ENCODE measurements around the gene MALSU1.
A peak's percentile ranks its signal among the peaks of the same experiment; 100 is the strongest.

The MALSU1 gene

DNA sequence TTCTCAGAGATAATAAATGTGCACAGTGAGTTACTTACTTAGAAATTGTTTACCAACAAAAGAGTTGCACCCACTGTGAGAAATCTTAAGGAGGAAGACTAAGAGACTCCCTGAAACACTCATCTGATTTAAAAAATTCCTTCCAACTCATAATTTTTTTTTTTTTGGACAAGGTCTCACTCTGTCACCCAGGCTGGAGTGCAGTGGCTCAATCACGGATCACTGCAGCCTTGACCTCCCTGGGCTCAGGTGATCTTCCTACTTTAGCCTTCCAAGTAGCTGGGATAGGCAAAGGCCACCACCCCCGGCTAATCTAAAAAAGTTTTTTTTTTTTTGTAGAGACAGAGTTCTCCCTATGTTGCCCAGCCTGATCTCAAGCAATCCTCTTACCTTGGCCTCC, 36.0 kb downstream of the MALSU1 start:
- DNase-seq (ENCODE audit: low read depth): no peak

DNA sequence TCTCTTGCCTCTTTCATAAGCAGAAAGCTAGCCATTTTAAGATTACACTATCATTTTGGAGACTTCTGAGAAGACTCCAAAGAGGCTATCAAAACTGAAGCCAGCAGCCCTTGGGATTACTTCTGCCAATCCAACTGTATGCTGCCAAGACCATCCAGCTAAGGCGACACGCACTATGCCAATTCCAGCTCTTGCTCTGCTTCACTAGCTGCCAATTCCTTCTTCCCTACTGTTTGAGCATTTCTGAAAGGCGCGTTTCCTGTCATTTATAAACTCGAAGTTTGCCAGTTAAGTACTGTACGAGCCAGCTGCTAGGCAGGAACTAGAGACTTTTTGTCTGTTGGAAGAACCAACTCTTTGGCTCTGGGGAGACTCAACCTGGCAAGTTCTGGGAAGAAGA, 36.5 kb downstream of the MALSU1 start:
- no peak for DNase-seq (ENCODE audit: low read depth)

DNA sequence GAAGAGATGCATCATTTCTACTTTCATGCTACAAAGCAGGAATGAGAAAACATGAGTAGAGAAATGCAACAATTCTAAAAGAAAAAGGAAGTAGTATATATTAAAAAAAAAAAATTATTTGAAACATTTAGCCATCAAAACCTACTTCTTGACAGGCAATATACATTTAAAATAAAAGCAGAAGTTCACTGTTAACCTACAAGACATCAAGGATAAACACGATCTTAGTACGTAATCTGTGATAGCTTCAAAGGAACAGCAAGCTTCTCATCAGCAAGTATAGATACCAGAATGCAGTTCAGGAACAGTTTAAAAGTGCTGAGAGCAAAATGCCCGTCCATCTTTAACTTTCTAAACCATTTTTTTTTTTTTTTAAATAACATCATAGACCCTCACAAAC, 36.9 kb downstream of the MALSU1 start:
- DNase-seq (ENCODE audit: low read depth): no peak

DNA sequence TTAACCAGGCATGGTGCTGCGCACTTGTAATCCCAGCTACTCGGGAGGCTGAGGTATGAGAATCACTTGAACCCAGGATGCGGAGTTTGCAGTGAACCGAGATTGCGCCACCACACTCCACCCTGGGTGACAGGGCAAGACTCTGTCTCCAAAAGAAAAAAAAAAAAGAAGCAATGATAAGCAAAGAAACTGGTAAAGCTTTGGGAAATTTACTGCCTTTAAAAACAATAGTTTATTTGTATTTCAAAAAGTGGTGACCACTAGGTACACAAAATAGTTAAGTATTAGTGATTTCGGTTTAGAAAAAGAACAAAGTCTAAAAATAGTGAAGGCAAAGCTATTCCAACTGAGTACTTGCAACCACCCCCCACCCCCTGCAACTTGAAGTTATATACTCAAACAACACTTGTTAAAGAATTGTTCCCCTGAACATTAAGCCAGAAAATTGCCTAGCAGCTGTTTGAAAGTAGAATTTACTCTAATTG, 37.7 kb downstream of the MALSU1 start:
- no peak for DNase-seq (ENCODE audit: low read depth)

DNA sequence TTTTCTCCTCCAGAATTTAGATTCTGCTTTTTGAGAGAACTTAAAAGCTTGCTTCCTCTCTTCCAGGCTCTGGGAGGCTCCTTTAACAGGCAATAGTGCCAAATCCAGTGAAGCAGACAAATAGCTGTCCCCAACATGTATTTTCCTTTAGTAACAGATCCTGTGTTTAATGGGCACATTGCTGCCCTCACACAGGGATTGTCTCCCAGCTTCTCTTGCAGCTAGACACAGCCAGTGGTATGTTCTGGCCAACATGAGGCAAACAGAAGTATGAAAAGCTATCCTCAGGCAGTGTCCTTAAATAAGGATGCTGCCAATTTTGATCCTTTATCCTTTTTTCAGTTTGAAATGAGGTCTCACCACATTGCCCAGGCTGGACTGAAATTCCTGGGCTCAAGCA, 38.2 kb downstream of the MALSU1 start:
- no peak for DNase-seq (ENCODE audit: low read depth)

DNA sequence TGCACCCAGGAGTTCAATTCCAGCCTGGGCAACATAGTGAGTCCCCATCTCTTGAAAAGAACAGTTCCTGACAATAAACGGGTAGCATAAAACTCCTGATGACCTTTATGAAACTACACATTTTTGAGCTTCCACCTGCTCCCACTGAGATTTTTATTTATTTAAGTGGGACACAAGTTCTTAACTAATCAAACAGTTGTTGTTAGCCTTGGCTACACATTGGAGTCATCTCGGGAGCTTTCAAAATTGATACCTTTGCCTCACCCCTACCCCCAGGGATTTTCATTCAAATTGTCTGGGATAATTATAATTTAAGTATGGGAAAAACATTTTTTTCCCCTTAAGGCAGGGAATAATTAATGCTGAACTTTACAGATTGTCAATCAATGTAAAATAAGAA, 39.3 kb downstream of the MALSU1 start:
- DNase-seq (ENCODE audit: low read depth): no peak

DNA sequence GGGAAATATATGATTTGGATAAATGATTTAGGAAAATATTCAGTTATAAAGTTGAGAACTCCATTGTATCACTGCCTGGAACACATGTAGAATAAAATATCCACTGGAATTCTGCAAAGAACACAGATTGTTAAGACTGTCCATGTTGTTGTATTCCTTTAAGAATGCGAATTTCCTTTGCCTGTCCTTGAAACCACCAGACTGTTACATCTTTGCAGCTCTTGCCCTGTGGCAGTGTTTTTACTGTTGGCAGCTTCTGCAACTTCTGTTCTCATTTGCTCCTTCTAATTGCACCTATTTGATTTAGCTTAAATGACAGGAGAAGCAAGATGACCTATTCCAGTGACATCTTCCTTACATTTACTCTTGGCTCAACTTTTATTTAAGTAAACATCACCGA, 39.7 kb downstream of the MALSU1 start:
- no peak for DNase-seq (ENCODE audit: low read depth)

DNA sequence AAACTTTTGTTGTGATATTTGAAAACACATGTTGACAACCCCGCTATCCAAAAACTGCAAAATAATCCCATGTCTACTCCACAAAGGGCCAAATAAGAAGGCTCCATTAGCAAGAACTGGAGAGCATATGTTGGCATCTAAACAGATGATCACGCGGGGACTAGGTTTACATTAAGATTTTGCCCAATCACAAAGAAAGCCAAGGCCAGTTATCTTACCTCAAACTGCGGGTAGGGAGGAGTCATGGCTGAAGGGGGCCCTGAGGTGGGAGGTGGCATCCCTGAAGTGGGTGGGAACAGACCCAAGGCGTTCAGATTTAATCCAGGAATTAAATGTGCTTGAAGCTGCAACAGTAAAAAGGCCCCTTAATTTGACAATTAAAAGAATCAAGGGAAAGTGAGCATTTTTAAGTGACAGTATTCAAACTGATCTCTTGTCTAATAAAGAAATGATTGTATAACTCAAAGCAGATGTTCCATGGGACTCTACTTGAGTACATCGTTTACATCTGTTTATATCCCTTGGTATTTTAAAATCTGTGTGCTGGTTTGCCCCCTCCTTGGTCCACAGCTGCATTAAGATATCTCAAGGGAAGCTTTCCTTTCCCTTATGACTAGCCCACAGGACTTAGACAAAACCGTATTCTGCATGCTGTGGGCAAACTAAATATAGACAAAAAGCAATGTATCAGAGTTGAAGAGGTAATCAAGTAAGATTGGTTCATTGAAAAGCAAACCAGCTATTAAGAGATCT, 42.9 kb downstream of the MALSU1 start:
- DNase-seq (ENCODE audit: low read depth): no peak

DNA sequence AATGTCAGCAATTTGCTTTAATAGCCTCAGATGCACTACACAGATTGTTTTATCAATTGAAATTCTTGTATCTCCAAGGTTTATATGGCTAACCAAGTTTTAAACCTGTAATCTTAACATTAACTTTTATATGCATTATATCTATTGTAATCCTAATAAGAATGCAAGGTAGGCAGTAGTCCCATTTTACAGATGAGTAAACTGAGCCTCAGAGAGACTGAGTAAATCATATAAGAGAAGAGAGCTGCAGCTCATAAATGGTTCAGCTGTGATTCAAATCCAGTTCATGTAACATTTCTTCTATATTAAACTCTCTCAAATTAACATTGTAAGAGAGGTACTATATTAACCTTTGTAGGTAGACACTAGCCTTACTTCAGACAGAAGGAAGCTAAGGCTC, 44.0 kb downstream of the MALSU1 start:
- no peak for DNase-seq (ENCODE audit: low read depth)

DNA sequence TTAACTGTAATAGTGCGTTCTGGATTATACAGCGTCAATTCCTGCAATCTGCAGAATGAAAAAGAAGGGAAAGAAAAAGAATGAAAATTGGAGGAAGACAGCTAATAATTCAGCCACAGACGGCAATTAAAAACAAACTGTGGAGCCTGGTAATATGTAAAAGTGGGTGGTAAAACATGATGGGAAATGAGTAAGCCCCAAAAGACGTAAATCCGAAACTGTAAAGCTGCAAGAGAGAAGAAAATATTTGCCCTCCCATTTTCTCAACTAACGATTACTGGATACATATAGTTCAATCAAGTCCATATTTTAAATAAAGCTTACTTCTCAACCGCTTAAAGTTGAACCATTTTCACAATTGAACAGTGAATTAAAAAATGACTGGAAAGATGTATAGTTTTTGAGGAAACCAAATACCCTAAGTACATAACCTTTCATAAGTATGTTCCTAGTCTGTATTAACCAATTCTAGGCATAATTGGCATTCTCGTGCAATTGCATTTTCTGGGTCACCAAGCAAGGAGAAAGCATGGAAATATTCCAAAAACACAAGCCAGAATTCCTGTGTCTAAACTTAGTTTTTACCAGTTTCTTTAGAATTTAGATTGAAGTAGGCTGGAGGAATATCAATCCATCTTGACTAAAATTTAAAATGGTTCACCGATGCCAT, 44.8 kb downstream of the MALSU1 start:
- DNase-seq (ENCODE audit: low read depth): peak; percentile 50

DNA sequence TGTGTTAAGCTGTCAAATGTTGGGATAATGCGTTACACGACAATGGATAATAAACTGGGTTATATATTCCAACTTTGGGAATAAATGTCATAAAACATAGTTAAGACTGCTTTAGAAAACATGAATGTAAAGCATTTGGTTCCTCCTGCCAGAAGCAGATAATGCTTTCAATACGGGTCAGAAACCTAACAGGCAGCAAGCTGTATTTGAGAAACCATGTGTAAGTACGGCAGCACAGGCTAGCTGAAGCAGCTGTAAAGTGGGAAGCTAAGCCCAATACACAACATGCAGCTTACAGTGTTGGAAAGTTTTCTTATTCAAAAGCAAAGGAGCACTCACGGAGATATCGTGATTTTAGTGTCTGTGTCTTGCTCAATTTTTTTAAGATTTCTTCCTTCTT, 46.5 kb downstream of the MALSU1 start:
- DNase-seq (ENCODE audit: low read depth): no peak

DNA sequence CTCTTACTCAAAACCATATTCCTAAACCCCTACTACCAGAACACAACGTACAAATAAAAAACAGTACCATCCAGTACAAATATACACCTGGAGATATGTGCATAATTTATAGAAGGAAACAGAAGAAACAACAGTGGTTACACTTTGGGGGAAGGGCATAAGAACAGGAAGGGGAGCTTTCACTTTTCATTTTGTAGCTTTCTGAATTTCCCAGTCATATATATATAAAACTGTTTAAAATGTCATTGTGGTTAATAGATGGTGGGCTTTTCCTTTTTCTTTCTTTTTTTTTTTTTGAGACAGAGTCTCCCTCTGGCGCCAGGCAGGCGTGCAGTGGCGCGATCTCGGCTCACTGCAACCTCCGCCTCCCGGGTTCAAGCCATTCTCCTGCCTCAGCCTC, 47.2 kb downstream of the MALSU1 start:
- no peak for DNase-seq (ENCODE audit: low read depth)

DNA sequence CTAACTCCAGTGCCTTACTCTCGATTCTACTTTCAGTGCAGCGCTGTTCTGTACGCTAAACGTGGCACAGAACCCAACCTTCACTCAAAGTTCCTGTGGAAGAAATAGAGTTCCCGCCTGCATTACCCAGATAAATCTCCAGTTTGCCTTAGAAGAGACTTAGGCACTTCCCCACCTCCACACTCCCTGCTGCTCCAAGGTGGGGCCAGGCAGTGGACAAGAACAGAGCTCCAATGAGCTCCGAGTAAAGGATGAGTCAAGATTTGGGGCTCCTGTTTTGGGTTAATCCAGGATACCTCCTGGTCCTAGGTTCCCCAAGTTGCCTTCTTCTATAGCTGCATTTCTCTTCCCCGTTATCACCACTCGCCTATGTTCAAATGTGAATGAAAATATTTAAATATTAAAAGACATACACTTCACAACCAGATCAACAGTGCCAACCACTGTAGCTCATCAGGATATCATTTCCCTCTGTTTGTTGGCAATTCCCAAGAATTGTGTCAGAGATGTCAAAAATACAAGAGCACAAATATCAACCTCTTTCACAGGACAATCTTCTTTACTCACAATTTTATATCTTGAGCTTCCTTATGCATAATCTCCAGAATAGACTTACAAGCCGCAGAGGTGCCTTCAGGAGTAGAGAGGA, 48.0 kb downstream of the MALSU1 start:
- DNase-seq (ENCODE audit: low read depth): peak; percentile 66

DNA sequence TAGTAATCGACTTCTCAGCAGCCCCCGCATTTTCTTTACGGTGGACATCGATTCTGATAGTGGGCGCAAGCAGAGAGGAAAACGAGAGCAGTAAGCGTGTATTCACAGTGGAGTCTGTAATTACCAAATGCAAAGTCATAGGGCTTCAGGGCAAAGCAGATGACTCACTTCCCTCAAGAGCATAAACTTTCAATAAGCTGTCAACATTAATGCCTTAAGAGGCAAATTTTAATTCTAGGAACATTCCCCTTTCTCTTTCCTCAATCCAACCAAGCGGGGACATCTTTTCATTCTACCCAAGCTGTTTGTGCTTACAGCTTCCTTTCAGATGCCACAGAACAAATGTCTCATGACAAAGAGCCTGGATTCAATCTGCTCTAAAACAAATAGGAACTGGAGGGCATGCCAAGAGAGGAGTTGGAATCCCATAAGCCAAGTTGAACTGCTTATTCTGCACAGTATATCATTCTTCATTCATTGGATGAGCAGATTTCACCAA, 48.6 kb downstream of the MALSU1 start:
- DNase-seq (ENCODE audit: low read depth): peak; percentile 97

DNA sequence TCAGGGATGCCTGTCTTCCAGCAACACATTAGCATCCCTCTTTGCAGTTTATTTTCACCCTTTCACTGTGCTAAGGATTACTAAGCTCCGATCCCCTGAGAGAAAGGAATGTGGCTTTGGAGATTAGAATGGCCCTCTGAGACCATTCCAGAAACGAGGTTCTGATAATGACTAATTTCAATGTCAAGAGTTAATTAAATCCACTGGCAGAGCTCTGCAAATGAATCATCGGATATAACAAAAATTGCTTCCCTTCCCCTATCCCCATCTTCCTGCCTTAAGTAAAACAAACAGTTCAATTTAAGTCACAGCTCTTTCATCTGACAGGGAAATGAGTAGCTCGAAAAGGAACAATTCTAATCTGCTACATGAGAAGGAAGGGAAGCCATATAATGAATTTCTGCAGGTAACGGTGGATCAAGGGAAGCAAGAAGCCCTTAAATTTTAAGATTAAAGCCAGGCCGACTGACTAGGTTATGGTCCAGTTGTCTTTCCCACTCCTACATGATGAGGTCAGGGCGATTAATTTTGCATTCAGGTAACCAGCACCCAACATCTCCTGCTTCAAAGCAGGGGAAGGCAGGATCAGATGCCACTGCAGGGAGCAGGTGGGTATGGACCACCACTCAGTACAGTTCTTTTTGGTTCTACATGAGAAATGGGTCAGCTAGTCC, 50.5 kb downstream of the MALSU1 start:
- peak; percentile 97 for DNase-seq (ENCODE audit: low read depth)

DNA sequence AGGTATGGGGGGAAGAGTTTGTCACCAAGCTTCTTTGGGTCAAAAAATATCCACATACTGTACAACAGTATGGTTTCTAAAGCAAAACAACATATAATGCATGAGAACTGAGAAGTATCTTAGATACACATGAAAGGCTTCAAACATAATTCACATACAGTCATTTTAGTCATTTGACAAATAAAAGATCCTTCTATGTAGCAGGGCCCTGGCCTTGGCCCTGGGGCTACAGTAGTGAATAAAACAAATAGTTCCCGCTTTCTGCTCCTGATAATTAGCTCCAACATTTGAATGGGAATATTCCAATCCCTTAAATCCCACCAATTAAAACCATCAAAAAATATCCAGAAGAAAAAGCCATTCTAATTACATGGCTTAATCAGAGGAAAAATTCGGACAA, 51.3 kb downstream of the MALSU1 start:
- no peak for DNase-seq (ENCODE audit: low read depth)

DNA sequence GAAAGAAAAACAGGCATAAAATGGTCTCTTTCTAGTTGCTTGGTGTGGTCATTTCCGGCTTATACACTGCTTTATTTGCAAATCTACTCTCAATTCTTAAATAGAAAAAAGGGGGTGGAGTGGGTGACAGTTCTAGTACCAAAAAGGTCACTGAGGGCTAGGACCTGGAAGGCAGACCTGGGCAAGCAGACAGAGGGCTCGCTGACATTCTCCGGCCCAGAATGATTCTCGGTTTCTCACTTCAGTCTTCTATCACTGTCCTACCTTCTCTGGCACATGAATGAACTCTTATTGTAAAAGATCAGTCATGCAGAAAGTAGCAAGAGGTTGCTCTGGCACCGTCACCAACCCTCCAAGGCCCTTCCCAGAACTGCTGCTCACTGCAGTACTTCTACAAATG, 54.0 kb downstream of the MALSU1 start:
- DNase-seq (ENCODE audit: low read depth): no peak

DNA sequence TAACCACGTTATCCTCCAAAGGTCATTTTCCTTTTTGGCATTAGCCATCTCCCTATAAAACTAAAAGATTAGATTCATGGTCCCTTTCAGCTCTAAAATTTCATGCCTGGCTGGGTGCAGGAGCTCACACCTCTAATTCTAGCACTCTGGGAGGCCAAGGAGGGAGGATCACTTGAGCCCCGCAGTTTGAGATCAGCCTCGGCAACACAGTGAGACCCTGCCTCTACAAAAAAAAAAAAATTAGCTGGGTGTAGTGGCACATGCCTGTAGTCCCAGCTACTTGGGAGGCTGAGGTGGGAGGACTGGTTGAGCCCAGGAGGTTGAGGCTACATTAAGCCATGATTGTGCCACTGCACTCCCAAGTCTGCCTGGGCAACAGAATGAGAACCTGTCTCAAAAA, 57.0 kb downstream of the MALSU1 start:
- DNase-seq (ENCODE audit: low read depth): no peak

DNA sequence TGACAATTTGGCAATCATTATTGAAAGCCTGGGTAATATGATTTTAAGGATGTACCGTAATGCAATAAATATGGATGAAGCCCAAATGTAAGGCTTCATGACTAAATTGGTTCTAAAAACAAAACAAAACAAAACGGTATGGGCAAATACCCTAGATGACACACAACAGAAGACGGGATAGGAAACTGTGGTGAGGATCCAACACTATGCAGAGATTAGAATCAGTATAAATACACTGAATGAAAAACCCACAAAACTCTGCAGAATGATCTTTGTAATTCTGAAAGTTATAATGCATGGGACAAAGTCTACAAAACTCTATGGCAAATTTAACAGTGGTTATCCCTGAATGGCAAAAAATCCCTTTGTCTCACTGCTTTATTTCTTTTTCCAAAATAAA, 57.6 kb downstream of the MALSU1 start:
- peak; percentile 71 for DNase-seq (ENCODE audit: low read depth)

DNA sequence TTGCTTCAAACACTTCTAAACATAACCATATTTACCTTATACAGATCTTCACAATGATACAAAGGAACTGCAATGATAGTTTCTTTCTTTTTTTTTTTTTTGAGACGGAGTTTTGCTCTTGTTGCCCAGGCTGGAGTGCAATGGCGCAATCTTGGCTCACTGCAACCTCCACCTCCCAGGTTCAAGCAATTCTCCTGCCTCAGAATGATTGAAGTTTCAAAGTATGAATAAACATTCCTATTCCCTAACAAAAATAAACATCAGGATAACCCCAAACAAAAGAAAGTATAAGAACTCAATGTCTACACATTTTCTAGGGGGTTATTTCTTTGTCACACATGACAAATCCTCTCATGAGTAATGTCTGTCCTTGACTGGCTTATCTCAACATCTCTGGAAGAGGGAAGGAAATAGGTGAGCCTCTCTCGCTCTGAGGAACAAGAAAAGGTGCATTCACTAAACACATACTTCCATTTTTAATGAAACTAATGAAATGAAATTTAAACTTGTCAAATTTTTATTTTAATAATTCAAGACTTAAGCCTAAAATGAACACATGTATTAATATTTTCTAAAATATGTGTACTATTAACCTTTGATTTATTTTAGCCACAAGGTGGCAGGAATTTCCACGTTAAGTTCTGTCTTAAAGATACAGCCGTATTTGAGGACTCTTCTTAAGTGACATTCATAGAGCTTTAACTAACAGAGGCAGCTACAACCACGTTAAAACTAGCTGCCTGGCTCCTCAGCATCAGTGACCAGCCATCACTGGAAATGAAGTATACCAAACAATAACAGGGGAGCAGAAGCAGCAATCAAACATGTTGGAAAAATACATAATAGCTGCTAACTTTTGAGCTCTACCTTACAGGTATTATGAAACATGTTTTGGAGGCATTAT, 58.3 kb downstream of the MALSU1 start:
- DNase-seq (ENCODE audit: low read depth): peak; percentile 89

DNA sequence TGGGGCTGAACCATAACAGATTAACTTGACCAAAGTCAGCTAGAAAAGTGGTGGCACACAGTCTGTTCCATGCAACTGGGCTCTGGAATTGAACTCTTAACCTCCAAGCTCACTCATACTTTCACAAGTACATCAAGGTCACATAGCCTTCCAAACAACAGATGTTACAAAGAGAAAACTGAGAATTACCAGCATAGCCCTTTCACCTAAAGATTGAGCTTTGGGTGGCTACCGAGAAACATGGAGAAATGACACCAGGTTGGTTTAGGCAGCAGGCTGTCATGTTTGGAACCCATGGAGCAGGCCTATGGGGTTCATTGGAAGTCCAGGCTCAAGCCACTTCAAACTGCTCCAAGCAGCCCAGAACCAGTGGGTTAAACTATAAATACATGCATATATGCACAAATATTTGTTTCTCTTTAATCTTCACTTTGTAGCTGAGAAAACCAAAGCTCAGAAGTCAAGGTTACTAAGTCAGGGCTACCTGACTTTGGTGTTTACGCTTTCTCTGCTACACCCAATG, 59.1 kb downstream of the MALSU1 start:
- DNase-seq (ENCODE audit: low read depth): no peak

Measured in ELR (cell line).